HG02678 (cell line): ENCODE data around the gene CHDH.

ENCODE experiments used
- ATAC-seq: cut with Tn5 transposase; IDR thresholded peaks from one replicate; pipeline ENCODE4 v1.9.1; 2021; ENCODE audit warnings: mild to moderate bottlenecking, moderate library complexity; ENCODE audit not compliant: unreplicated experiment

The CHDH gene

DNA sequence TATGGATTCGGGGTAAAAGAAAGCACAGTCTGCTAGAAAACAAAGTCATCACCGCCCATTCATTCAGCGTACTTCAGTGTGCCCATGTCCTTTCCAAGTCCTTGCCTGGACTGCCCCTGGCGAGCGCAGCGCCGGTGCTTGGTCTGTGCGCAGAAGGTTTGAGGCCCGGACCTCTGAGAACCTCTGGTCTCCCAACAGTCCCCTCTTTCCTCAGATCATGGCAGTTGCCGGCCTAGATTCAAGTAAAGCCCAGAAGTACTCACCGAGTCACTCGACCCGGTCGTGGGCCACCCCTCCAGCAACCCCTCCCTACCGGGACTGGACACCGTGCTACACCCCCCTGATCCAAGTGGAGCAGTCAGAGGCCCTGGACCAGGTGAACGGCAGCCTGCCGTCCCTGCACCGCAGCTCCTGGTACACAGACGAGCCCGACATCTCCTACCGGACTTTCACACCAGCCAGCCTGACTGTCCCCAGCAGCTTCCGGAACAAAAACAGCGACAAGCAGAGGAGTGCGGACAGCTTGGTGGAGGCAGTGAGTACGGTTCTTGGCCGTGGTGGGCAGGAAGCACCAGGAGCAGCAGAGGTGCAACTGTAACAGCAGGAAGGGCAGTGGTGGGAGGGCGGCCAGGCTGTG lies 36.3 kb downstream of the CHDH start:
- ATAC-seq: no peak

DNA sequence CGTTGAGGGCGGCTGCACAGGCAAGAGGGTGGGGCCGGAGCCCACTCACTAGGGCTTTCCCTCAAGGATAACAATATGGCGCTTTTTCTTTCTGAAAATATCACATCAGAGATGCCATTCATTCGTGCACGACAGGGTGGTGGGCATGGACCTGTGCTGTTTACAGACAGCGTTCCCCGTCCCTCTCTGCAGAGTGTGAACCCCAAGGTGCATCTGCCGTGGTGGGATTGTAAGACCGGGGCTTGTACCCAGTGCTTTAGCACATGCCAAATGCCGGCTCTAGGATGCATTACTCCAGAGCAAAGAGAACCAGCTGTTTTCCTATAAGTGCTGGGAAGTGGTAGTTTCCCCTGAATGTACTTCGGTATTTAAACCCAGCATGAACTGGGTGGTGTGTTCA lies 37.0 kb downstream of the CHDH start:
- ATAC-seq: no peak

DNA sequence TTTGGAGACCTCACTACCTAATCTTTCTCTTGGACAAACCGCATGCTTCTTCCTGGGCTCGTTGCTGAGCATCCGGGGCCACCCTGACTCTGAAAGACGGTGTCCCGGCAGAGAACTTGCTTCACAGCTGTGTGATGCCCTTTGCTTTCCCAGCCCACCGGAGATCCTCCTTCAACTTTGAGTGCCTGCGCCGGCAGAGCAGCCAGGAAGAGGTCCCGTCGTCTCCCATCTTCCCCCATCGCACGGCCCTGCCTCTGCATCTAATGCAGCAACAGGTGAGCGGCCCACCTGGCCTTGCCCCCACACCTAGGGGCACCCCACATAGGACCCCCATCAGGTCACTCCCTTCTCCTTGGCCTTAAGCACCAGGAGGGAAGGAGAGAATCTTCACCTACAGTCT lies 37.7 kb downstream of the CHDH start:
- no peak for ATAC-seq

DNA sequence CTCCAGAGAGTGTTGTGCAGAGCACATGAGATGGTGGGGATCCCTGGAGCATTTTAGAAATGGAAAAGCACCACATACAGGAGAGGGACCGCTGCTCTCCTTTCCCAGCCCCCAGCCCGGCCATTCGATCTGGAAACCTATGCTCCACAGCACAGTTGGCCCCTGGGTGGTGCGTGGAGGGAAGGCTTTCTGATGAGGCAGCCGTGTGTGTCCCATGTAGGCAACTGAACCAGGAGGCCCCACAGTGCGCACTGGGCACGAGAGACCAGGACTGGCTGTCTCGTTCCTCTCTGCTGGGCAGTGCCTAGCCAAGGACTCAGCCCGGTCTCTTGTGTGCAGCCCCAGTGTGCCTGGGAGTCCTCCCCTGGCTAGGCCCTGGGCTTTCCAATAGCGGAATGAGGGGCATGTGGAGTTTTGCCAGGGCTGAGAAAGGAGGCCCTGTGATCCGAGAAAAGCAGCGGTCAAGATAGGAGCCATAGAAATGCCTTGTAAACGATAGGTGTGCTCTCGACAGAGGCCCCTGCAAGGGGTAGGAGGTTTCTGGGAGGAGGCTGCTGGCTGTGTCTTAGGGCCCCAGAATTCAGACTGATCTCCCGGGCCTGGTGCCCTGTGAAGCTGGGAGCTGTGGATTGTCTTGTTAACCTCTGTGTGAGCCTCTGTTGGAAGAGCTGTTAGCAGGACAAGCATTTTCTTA lies 39.0 kb downstream of the CHDH start:
- peak; percentile 3 for ATAC-seq

DNA sequence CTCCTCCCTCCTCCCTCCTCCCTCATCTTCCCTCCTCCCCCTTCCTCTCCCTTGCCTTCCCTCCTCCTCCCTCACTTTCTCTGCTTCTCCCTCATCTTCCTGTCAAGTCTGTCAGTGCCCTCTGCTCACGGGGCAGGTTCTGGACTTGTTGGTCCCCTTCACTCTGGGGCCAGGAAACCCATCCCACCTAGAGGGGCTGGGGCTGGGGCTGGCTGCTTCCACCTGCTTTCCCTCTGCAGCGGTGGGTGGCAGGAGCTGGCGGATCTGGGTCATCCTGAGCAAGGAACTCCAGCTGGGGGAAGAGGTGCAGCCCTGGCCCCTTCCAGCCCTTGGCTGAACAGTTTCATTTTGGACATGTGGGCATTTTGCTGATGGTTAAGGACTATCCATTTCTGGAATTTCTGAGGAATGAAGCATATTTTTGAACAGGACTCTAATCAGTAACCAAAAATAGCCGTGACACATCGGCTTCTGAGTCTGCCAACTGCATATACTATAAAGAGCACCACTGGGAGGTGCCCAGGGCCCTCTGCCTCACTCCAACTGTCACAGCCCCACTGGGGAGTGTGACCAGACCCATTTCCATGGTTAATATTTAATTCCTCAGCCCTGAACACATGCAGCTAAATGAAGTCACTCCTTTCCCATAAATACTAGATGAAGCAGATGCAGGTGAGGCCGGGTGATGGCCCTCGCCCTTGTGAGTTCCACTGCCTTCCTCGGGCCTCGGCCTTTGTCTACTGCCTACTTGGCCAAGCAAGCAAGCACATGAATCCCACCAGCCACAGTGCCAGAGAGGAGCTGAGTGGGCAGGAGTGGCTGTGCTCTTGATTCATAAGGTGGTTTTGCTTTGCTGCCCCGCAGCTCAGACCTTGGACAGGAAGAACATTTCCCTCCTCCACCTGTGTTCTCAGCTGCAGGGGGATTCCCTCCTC lies 39.8 kb downstream of the CHDH start:
- ATAC-seq: peak; percentile 54

DNA sequence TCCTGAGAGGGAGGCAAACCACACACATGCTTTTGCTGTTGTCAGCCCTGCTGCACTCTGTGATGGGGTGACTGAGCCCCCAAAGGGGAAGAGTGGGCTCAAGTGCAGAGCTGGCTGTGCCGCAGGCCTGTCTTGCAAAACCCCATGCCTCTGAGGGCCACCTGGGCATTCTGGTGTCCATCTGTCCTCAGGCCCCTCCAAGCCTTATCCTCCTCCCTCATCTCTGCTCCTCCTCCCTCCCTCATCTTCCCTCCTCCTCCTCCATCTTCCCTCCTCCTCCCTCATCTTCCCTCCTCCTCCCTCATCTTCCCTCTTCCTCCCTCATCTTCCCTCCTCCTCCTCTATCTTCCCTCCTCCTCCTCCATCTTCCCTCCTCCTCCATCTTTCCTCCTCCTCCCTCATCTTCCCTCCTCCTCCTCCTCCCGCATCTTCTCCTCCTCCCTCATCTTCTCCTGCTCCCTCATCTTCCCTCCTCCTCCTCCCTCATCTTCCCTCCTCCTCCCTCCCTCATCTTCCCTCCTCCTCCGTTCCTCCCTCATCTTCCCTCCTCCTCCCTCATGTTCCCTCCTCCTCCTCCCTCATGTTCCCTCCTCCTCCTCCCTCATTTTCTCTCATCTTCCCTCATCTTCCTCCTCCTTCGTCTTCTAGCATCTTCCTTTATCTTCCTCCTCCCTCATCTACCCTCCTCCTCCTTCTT lies 40.6 kb downstream of the CHDH start:
- ATAC-seq: no peak

DNA sequence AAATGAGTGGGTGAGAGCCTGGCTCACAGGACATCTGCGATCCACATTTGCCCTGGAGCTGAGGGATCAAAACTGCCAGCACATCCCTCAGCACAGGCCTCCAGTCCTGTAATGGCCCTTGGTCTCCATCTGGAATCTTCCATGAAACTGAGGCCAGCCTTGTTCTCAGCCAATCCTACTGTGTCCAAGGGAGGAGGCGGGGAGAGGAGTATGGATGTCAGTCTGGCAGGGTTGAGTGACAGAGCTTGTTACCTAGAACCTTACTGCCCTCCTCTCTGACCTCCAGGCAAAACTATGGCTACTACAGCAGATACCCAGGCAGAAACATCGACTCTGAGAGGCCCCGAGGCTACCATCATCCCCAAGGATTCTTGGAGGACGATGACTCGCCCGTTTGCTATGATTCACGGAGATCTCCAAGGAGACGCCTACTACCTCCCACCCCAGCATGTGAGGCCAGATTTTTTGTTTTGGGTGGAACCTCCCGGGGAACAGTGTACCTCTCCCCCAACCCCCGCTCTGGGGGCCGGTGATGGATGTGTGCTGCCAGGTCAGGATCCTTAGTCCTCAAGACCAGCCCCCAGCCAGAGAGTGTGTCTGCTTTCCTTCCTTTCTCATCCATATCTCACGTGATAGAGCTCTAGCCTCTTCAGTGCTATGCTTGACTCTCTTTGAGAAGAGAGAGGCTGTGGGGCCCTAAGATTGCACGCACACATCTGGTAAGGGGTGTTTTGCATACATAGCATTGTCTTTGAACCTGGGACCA lies 41.3 kb downstream of the CHDH start:
- peak; percentile 82 for ATAC-seq

DNA sequence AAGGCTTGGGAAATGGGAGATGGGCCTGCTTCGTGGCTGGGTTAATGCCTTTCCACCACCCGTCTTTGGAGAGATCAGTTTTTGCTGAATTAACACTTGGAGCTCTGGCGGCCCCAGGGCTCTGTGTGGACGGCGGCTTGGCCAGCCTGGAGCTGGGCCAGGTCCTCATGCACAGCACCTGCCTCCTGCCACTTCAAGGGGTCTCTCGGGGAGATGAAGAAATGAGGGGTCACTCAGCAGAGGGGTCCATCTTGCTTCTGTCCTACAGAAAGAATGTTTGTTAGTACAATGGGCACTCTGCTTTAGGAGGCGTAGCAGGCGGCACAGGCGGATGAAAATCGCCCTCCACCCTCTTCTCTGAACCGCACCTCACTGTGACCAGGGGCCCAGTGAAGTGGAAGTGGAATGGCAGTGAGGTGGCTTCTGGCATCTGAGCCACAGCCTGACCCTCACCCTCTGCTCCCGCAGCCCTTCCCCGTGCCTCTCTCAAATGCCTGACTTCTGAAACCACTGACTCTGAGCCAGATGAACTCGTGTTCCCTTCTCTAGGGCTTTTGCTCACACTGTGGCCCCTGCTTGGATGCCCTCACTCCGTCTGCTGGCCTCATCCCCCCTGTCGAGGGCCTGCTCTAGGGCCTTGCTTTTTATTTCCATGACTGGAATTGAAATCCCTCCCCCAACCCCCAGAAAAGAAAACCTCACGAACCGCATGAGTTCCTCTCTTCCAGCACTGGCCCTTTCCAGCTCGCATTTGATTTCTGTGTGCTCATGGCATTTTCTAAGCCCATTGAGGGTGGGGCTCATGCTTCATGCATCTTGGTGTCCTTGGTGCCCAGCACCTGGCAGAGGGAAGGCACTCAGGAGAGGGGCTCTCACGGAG lies 42.2 kb downstream of the CHDH start:
- no peak for ATAC-seq

DNA sequence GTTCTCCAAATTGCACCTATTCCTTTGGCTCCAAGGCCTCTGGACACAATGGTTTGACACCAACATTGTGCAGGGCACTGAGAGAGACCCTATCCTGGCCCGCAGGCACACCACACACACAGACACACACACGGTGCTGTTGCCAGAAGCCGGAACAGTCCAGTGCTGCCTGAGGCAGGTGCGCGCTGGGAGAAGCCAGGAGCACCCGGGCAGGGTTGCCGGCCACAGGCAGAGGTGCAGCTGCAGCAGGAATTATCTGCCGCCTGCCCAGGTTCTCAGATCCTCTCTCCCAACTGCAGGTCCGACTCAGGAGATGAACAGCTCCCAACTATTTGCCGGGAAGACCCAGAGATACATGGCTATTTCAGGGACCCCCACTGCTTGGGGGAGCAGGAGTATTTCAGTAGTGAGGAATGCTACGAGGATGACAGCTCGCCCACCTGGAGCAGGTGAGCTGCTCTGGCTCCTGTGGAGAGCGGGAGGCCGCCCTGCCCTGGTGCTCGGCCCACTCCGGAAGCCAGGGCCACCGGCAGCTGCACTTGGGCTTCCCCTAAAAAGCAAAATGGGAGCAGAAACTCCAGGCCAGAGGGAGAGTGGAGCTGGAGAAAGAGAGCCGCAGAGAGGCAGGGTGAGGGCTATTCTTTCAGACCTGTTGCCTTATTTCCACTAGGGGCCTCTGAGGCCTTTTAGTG lies 42.9 kb downstream of the CHDH start:
- no peak for ATAC-seq

DNA sequence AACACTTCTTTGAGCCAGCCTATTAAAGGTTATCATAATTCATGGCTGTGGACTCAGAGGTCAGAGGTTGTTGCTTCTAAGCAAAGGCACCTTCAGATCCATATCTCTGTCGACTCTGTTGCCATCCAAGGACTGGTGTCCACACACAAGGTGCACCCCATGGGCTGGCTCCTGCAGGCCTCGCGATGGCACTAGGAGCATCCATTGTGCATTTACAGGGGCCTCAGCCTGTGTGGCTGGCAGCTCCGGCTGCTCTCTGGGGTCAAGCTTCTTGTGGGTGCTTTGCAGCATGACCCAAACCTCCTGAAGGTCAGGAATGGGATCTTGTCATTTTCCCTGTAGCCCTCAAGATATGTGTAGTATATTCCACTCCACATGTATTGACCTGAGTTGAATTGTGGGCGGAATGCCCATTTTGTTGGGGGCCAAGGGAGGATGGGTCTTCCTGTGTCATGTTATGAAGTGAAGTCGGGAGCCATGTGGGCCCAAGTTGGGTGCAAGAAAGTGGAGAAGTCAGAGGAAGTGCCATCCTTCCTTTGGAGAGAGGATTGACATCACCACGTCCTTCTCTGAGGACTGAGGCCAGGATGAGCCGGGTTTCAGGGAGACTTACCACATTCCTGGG lies 43.9 kb downstream of the CHDH start:
- ATAC-seq: no peak

DNA sequence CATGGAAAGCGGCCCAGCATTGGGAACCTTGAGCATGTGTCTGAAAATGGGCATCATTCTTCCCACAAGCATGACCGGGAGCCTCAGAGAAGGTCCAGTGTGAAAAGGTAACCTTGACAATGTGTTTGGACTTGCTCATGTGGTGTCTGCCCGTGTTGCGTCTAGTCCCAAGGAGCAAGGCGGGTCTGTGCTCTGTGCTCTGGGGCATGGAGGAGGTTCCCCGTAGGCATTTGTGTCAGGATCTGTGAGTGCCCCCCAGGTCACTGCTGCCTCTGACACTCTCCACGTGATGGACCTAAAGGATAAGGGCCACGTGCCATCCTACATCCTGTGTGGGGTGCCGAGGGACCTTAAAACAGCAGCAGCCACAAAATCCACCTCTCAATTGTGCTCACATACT lies 44.9 kb downstream of the CHDH start:
- ATAC-seq: no peak

DNA sequence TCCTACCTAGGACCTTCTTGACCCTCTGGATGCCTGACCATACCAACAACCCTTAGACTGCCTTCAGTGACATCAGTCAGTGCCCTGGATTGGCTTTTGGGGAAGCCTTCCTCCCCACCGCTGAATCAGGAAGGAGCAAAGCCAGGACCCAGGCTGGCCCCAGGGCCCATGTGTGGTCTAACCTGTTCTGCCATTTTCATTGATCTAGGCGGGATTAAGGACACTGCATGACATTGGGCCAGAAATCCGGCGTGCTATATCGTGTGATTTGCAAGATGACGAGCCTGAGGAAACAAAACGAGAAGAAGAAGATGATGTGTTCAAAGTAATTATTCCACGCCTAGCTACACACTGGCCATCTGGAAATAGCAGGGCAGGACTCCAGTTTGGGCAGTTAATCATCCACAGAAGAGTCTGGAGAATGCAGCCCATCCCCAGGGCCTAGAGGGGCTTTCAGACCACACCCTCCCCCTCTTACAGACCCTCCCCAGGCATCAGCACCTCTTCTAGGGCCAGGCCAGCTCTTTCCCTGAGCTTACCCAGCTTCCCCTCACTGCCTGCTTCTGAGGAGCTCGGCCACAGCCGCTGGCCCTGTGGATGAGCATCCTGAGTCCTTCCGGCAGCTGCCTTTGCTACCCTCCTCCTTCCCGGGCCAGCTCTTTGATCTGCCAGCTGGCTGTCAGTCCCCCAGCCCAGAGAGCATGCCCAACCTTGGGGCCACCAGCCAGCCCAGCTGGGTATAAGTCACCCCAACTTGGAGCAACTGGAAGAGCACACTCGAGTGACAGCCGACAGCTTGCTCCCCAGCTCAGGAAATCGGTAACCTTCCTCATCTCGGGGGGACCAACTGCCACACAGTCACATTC lies 45.9 kb downstream of the CHDH start:
- ATAC-seq: no peak

DNA sequence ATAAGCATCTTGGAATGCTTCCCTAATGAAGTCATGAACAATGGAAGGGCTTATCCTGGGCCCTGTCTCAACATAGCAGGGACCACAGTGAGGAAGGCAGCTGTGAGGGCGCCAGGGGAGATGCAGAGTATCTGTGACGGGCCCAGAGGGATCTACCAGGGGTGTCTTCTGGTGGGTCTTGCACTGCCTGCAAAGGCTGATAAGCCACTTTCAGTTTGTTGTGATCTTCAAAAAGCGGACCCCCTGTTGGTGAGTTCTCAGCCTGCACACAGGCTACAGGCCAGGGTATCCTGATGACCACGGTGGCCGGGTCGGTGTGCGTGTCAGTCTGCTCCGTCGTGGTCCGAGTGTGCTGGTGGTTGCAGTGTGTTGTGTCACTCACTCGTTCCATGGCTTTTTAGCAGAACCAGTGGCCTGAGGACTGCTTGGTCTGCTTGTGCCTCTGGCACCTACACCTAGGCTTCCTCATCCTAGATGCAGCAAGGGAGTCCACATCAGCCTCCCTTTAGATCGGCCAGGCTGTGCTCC lies 46.8 kb downstream of the CHDH start:
- ATAC-seq: no peak

DNA sequence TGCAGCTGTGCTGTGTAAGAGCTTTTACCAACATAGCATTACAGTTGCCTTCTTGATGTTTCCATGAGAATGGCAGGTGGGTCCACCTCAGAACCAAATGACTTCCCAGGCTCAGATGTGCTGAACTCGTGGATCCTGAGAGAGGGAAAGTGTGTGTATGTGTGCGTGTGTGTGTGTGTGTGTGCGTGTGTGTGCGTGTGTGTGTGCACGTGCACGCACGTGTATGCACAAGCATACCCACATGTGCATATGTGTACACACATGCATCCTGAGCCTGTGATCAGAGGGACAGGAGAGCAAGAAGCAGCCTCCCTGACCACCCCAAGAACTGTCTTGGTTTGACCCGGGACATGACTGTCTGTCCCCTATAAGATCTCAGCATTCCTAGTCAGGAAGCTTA lies 48.1 kb downstream of the CHDH start:
- ATAC-seq: no peak

DNA sequence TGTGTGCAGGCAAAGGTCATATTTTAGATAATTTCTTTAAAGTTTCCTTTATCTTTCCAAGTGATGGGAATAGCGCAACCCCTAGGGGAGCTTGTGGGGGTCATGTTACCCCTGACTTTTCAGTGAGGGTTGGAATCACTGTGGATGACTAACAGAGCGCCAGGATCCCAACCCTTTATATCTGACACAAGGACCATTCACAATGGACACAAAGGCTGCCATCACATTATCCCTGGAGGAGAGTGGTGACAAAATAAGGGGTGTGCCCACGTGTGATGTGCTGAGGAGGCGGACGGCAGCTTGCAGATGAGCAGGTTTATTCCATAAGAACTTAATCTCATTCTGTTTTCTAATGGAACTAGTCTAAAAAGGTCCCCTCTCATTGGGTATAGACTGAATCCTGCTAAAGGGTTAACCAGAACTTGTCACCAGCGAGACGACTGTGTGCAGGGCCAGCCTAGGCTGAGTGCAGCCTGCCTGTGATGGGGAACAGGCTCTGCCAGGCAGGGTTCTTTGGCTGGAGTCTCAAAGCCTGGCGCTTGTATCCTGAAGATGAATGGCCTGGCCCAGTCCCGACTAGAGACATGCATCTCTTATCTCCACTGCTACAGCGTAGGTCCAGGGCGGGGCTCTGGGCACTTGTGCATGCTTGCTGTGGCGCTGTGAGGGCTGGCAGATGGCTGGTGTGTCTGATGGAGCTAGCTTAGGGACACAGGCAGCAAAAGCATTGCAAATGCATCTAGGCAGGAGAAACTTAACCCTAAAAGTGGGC lies 50.2 kb downstream of the CHDH start:
- ATAC-seq: no peak

DNA sequence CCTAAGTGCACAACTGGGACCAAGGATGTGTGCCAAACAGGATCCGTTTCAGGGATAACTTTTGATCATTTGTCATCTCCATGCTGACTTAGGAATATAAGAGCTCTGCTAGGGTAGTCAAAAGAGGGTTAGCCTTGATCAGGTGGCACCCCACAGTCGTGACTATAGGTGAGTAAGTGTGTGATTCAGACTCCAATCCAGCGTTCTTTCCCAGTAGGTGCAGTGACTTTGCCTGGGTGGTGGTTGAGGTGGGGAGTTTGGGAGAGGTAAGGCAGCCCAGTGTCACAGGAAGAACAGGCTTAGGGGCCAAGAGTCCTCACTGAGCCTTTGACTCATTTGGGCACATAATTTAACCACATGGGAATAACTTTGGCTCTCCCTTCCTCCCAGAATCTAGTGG lies 51.0 kb downstream of the CHDH start:
- no peak for ATAC-seq

DNA sequence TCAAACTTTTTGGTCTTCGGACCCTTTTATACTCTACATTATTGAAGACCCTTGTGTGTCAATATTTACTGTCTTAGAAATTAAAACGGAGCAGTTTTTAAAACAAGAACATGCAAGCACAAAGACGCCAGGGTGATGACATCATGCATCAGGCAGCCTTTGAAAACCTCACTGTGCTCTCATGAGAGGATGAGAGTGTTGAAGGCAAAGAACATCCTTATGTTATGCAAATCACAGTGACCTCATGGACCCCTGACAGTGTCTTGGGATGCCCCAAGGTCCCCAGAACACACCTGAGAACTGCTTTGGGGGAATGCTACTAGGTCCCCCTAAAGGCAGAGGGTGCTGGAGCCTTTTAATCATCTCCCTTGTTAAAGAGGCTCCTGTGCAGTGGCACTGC lies 51.6 kb downstream of the CHDH start:
- no peak for ATAC-seq
